ENCODE results near the gene BCAS3.

- TF ChIP-seq POLR2A (IDR thresholded peaks at IDR 0.05) (no peak), POLR2AphosphoS5 (IDR thresholded peaks at IDR 0.05) (no peak), CTCF (IDR thresholded peaks at IDR 0.05) (no peak)
Measured at GRCh38 chr17:60738287-60738686, 60.6 kb downstream of the BCAS3 start.
